NCI-H2171 treated with DMSO at 0.1 percent for 48 hours (cell line): ENCODE measurements around the gene OBSL1.

ENCODE experiments used
- DNase-seq: peaks from one replicate; lab custom pipeline; 2025; lab: John Stamatoyannopoulos, UW

The OBSL1 gene

GRCh38 chr2:219511547-219512325, 59.6 kb downstream of the OBSL1 start:
- DNase-seq: peak; percentile 73

- peak; percentile 18 for DNase-seq
Measured at GRCh38 chr2:219510512-219511135, 60.7 kb downstream of the OBSL1 start.

GRCh38 chr2:219509780-219510511, 61.4 kb downstream of the OBSL1 start:
- DNase-seq: peak; percentile 66

GRCh38 chr2:219508971-219509779, 62.2 kb downstream of the OBSL1 start:
- DNase-seq: peak; percentile 75

- no peak for DNase-seq
Measured at GRCh38 chr2:219508444-219508734, 63.0 kb downstream of the OBSL1 start.

- peak; percentile 85 for DNase-seq
Measured at GRCh38 chr2:219507581-219508443, 63.5 kb downstream of the OBSL1 start.

- peak; percentile 93 for DNase-seq
Measured at GRCh38 chr2:219506802-219507526, 64.4 kb downstream of the OBSL1 start.

- no peak for DNase-seq
Measured at GRCh38 chr2:219506153-219506801, 65.1 kb downstream of the OBSL1 start.

GRCh38 chr2:219505585-219505984, 65.8 kb downstream of the OBSL1 start:
- DNase-seq: no peak

- DNase-seq: no peak
Measured at GRCh38 chr2:219502618-219503017, 68.7 kb downstream of the OBSL1 start.

GRCh38 chr2:219501849-219502248, 69.5 kb downstream of the OBSL1 start:
- DNase-seq: no peak
